K562 (cell line): ENCODE data around the gene SEMA4F. TPM values are rescaled to one million over a fixed set of nuclear protein-coding genes. Genes with fewer than 3 reads are reported as not detected.

ENCODE experiments used
- DPF2 ChIP-seq: fragments of 450-650 bp; IDR thresholded peaks from 2 replicates; pipeline ENCODE4 v1.6.1; 2016
- HNRNPL ChIP-seq: fragments of 200-400 bp; formaldehyde crosslinking; IDR thresholded peaks from 2 replicates; pipeline ENCODE4 v1.6.1; 2017; ENCODE audit warnings: low read depth, mild to moderate bottlenecking, low read length
- MAFG ChIP-seq: fragments of 450-650 bp; conservative IDR thresholded peaks from 2 replicates; pipeline ENCODE4 v1.6.1; 2016; ENCODE audit warnings: missing genetic modification characterization, missing compliant biosample characterization
- MAFK ChIP-seq: IDR thresholded peaks from 2 replicates; pipeline ENCODE4 v1.6.1; 2011; ENCODE audit warnings: low read length, improper control_type of control experiment
- MYC ChIP-seq, 2 experiments: fragments of 250-450 bp in 1 of 2; sonication (Bioruptor Pico) in 1 of 2; IDR thresholded peaks; 2 replicates each; pipeline versions ENCODE4 v1.5.1 to v1.6.1; 2012 to 2021; ENCODE audit warnings: low read depth in 2 of 2, borderline replicate concordance in 1 of 2, improper control_type of control experiment in 1 of 2, low read length in 1 of 2, mild to moderate bottlenecking in 1 of 2, moderate library complexity in 1 of 2
- NFE2 ChIP-seq: IDR thresholded peaks from 2 replicates; pipeline ENCODE4 v1.6.1; 2014; ENCODE audit warnings: antibody characterized with exemption, low read depth
- PHB2 ChIP-seq: fragments of 450-650 bp; IDR thresholded peaks from 2 replicates; pipeline ENCODE4 v1.6.1; 2017; ENCODE audit warnings: low read depth
- PHF8 ChIP-seq: fragments of 200-600 bp; sonication (generic); IDR thresholded peaks from 2 replicates; pipeline ENCODE4 v1.6.1; 2012; ENCODE audit warnings: mixed run types, mild to moderate bottlenecking, inconsistent platforms, low read length, moderate library complexity, borderline replicate concordance
- PTBP1 ChIP-seq: fragments of 200-400 bp; formaldehyde crosslinking; IDR thresholded peaks from 2 replicates; pipeline ENCODE4 v1.6.1; 2017; ENCODE audit warnings: low read depth, low read length
- SMAD3 ChIP-seq: fragments of 450-650 bp; formaldehyde crosslinking; conservative IDR thresholded peaks from 2 replicates; pipeline ENCODE4 v1.4.0; 2020; ENCODE audit warnings: mild to moderate bottlenecking
- ZNF253 ChIP-seq: fragments of 250-450 bp; sonication (Bioruptor Pico); conservative IDR thresholded peaks from 2 replicates; pipeline ENCODE4 v1.6.1; 2021; ENCODE audit warnings: mild to moderate bottlenecking
- polyA plus RNA-seq, 8 experiments: library from polyadenylated mRNA; depleted of rRNA in 4 of 8; stranded (reverse) in 5 of 8; unstranded in 3 of 8; fragments of >200 nt; fragmentation: Nextera tagmentation in 2 of 8; fragmentation: Illumina TruSeq in 1 of 8; extraction: Ambion mirVana in 2 of 8; extraction: Trizol in 1 of 8; gene quantifications; 2 replicates each; pipeline versions ENCODE4 v1.2.1 to v1.2.3, GENCODE V29; 2011 to 2014; ENCODE audit warnings: inconsistent platforms in 1 of 8, missing spikeins in 1 of 8
- total RNA-seq, 7 experiments: library from RNA; depleted of rRNA in 6 of 7; stranded (reverse); fragments of >200 nt in 6 of 7; fragmentation: Illumina TruSeq in 2 of 7; extraction: Trizol in 2 of 7; gene quantifications; 2 replicates each; pipeline versions ENCODE4 v1.2.1 to v1.2.3, GENCODE V29; 2011 to 2021; ENCODE audit warnings: low replicate concordance in 1 of 7
- TF ChIP-seq, protein P1 (sequence below): fragments of 250-450 bp; sonication (Bioruptor Pico); IDR thresholded peaks from 2 replicates; pipeline ENCODE4 v1.5.0; 2021; ENCODE audit warnings: mild to moderate bottlenecking, moderate library complexity
- TF ChIP-seq, protein P2 (sequence below): fragments of 250-450 bp; sonication (Bioruptor Pico); IDR thresholded peaks from 2 replicates; pipeline ENCODE4 v1.4.0; 2020; ENCODE audit warnings: mild to moderate bottlenecking
- TF ChIP-seq, protein P3 (sequence below): IDR thresholded peaks from 2 replicates; pipeline ENCODE4 v1.6.1; 2012; ENCODE audit warnings: low read depth, low read length, improper control_type of control experiment, borderline replicate concordance
- TF ChIP-seq, protein P4 (sequence below): fragments of 250-450 bp; sonication (Bioruptor Pico); IDR thresholded peaks from 2 replicates; pipeline ENCODE4 v1.4.0; 2020
- TF ChIP-seq, protein P5 (sequence below): fragments of 250-450 bp; sonication (Bioruptor Pico); IDR thresholded peaks from 2 replicates; pipeline ENCODE4 v1.5.0; 2020; ENCODE audit warnings: mild to moderate bottlenecking
- TF ChIP-seq, protein P6 (sequence below): fragments of 250-450 bp; sonication (Bioruptor Pico); IDR thresholded peaks from 2 replicates; pipeline ENCODE4 v1.5.0; 2021

The SEMA4F gene
- total and polyA plus RNA-seq, 9 of the 15 experiments (the other 6 are each of a cell fraction or from before 2014, with no cell fraction given): 0.08 to 1.6 (median 0.33) TPM

DNA sequence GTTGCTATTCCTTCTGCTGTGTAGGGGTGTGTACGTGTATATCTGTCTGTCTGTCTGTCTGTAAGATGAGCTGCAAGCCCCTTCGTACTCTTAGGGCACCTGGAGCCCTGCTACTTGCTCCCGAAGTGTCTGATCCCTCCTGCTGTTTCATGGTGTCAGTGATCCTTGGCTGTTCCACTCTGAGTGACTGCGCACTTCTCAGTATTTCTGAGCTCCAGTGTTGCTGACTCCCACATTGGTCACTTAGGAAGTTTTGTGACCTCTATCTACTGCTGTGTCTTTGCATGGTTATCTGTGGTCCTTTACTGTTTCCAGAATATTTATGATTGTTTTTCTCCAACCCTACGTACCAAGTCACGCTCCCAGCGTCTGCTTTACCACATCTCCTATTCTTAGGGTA is 16.2 kb downstream of the SEMA4F start (continued):
- TF ChIP-seq MYC (IDR thresholded peaks at IDR 0.05; ENCODE audit: low read depth, low read length): no peak
- no peak for TF ChIP-seq MYC (CRISPR knock-in tag; IDR thresholded peaks at IDR 0.05; ENCODE audit: borderline replicate concordance, low read depth)
- peak; percentile 55; the same call in 1 of the 2 replicates for TF ChIP-seq MAFK
- TF ChIP-seq PHB2: no peak
- TF ChIP-seq PTBP1: no peak
- TF ChIP-seq PHF8: no peak
- TF ChIP-seq, protein P1, sequence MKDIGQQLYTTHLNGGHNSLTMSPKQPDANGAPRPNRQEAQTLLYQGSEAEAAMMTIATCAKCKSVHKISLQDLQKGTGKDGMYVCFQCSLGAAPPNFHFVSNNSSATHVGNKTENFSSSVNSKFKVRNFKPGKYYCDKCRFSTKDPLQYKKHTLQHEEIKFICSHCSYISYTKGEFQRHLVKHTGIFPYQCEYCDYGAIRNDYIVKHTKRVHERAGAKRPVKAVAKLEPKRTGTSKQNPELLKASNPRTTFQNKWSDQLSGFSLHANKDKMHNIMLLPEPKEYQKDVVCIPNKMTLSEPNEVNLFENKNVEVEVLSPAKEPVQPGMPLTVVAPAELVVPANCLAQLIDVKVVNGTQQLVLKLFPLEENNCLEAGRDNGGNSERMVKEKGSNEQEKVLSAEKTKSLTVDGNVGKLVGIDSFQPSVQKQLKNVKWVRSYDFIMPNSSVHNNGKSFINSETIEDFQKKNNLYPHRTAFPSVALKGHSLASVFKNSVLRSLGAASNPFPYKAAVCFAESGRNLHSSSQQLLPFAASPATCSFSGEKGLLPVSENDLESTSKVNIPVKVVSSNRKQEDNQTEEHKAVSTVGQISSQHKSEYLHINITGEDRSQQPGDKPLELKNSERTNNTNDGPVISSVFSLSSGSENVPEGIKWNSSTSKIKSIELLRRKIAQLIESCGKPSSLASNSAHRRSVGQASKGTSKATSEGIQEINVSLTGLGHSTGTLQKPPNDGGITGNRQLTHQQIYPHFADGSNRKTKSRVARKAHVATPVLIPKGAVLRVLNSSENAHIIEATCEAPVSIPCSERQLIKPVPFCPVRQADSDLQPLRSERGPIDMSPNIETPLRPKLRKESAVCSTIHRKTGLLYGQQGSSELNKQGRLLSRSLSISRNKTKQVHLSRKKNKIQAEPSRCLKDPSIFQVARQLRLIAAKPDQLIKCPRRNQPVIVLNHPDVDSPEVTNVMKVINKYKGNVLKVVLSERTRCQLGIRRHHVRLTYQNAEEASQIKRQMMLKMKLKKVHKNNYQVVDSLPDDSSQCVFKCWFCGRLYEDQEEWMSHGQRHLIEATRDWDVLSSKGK (CRISPR knock-in tag): no peak
- TF ChIP-seq, protein P2, sequence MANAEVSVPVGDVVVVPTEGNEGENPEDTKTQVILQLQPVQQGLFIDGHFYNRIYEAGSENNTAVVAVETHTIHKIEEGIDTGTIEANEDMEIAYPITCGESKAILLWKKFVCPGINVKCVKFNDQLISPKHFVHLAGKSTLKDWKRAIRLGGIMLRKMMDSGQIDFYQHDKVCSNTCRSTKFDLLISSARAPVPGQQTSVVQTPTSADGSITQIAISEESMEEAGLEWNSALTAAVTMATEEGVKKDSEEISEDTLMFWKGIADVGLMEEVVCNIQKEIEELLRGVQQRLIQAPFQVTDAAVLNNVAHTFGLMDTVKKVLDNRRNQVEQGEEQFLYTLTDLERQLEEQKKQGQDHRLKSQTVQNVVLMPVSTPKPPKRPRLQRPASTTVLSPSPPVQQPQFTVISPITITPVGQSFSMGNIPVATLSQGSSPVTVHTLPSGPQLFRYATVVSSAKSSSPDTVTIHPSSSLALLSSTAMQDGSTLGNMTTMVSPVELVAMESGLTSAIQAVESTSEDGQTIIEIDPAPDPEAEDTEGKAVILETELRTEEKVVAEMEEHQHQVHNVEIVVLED (CRISPR knock-in tag): no peak
- TF ChIP-seq, protein P3, sequence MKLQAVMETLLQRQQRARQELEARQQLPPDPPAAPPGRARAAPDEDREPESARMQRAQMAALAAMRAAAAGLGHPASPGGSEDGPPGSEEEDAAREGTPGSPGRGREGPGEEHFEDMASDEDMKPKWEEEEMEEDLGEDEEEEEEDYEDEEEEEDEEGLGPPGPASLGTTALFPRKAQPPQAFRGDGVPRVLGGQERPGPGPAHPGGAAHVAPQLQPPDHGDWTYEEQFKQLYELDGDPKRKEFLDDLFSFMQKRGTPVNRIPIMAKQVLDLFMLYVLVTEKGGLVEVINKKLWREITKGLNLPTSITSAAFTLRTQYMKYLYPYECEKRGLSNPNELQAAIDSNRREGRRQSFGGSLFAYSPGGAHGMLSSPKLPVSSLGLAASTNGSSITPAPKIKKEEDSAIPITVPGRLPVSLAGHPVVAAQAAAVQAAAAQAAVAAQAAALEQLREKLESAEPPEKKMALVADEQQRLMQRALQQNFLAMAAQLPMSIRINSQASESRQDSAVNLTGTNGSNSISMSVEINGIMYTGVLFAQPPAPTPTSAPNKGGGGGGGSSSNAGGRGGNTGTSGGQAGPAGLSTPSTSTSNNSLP: no peak
- peak; percentile 80 for TF ChIP-seq NFE2
- TF ChIP-seq MAFG: peak; percentile 89
- TF ChIP-seq SMAD3 (CRISPR knock-in tag): no peak
- TF ChIP-seq, protein P4, sequence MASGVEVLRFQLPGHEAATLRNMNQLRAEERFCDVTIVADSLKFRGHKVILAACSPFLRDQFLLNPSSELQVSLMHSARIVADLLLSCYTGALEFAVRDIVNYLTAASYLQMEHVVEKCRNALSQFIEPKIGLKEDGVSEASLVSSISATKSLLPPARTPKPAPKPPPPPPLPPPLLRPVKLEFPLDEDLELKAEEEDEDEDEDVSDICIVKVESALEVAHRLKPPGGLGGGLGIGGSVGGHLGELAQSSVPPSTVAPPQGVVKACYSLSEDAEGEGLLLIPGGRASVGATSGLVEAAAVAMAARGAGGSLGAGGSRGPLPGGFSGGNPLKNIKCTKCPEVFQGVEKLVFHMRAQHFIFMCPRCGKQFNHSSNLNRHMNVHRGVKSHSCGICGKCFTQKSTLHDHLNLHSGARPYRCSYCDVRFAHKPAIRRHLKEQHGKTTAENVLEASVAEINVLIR (CRISPR knock-in tag): no peak
- TF ChIP-seq DPF2: no peak
- TF ChIP-seq, protein P5, sequence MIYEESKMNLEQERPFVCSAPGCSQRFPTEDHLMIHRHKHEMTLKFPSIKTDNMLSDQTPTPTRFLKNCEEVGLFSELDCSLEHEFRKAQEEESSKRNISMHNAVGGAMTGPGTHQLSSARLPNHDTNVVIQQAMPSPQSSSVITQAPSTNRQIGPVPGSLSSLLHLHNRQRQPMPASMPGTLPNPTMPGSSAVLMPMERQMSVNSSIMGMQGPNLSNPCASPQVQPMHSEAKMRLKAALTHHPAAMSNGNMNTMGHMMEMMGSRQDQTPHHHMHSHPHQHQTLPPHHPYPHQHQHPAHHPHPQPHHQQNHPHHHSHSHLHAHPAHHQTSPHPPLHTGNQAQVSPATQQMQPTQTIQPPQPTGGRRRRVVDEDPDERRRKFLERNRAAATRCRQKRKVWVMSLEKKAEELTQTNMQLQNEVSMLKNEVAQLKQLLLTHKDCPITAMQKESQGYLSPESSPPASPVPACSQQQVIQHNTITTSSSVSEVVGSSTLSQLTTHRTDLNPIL (CRISPR knock-in tag): no peak
- TF ChIP-seq ZNF253 (CRISPR knock-in tag): no peak
- no peak for TF ChIP-seq HNRNPL
- TF ChIP-seq, protein P6, sequence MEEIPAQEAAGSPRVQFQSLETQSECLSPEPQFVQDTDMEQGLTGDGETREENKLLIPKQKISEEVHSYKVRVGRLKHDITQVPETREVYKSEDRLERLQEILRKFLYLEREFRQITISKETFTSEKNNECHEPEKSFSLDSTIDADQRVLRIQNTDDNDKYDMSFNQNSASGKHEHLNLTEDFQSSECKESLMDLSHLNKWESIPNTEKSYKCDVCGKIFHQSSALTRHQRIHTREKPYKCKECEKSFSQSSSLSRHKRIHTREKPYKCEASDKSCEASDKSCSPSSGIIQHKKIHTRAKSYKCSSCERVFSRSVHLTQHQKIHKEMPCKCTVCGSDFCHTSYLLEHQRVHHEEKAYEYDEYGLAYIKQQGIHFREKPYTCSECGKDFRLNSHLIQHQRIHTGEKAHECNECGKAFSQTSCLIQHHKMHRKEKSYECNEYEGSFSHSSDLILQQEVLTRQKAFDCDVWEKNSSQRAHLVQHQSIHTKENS (CRISPR knock-in tag): no peak
